ENCODE measurements around the gene AP2B1. TPM values are rescaled to one million over a fixed set of nuclear protein-coding genes. Genes with fewer than 3 reads are reported as not detected.

AP2B1 gene
- total RNA-seq, 2 experiments from 2014 or later: 28.9 to 76.0 TPM

- no peak for DNase-seq (ENCODE audit: low spot score)
- ChIA-PET CTCF (ENCODE audit: unreplicated experiment) (no interaction called here), POLR2A (no interaction called here)
- Histone ChIP-seq H3K79me2 (ENCODE audit: insufficient read depth, low read depth, low read length) (no peaks in the 10 kb centered on the region), H3K9me2 (ENCODE audit: insufficient read depth, low read length) (no peaks in the 10 kb centered on the region), H3K4me3 (ENCODE audit: low read depth, low read length, poor library complexity, severe bottlenecking) (no peak overlapping the region), H3K4me2 (ENCODE audit: low read length) (no peak overlapping the region), H2AFZ (ENCODE audit: low read length) (no peak overlapping the region), H3K27ac (ENCODE audit: low read depth, low read length, poor library complexity, severe bottlenecking) (no peak overlapping the region), H3K9me3 (ENCODE audit: low read length) (no peaks in the 10 kb centered on the region), H3K36me3 (ENCODE audit: insufficient read depth, low read length) (no peaks in the 10 kb centered on the region), H4K20me1 (ENCODE audit: insufficient read depth, low read length) (no peaks in the 10 kb centered on the region), H3K4me1 (ENCODE audit: insufficient read depth, low read length, poor library complexity, severe bottlenecking) (no peaks in the 10 kb centered on the region)
- no TSS peak for BruUV-seq (replicated peaks)
- TF ChIP-seq CTCF (conservative IDR thresholded peaks at IDR 0.05; ENCODE audit: low read length): no peak
- TF ChIP-seq EZH2phosphoT487 (IDR thresholded peaks at IDR 0.05; ENCODE audit: borderline replicate concordance, low read depth, low read length): no peak
- intact Hi-C loops (cut with micrococcal nuclease; ENCODE audit: unreplicated experiment): no loop called here
These were observed 154.1 kb downstream of the AP2B1 start for GRCh38 chr17:35740997-35741931.

- CTCF ChIA-PET (ENCODE audit: unreplicated experiment): no interaction called here
- H2AFZ ChIP-seq (ENCODE audit: low read length): no peak overlapping the region
- H3K4me1 ChIP-seq (ENCODE audit: insufficient read depth, low read length, poor library complexity, severe bottlenecking): no peaks in the 10 kb centered on the region
- intact Hi-C loops (cut with micrococcal nuclease; ENCODE audit: unreplicated experiment): no loop called here
- TF ChIP-seq EZH2phosphoT487 (IDR thresholded peaks at IDR 0.05; ENCODE audit: borderline replicate concordance, low read depth, low read length) (no peak), CTCF (conservative IDR thresholded peaks at IDR 0.05; ENCODE audit: low read length) (no peak)
- BruUV-seq (replicated peaks): no TSS peak
- H3K36me3 ChIP-seq (ENCODE audit: insufficient read depth, low read length): no peaks in the 10 kb centered on the region
- DNase-seq (ENCODE audit: low spot score): no peak
- no peaks in the 10 kb centered on the region for H3K9me3 ChIP-seq (ENCODE audit: low read length)
- H3K27ac ChIP-seq (ENCODE audit: low read depth, low read length, poor library complexity, severe bottlenecking): no peak overlapping the region
- no peak overlapping the region for H3K4me3 ChIP-seq (ENCODE audit: low read depth, low read length, poor library complexity, severe bottlenecking)
- H3K4me2 ChIP-seq (ENCODE audit: low read length): no peak overlapping the region
- H3K9me2 ChIP-seq (ENCODE audit: insufficient read depth, low read length): no peaks in the 10 kb centered on the region
- H4K20me1 ChIP-seq (ENCODE audit: insufficient read depth, low read length): no peaks in the 10 kb centered on the region
- no peaks in the 10 kb centered on the region for H3K79me2 ChIP-seq (ENCODE audit: insufficient read depth, low read depth, low read length)
- POLR2A ChIA-PET: no interaction called here
These were observed 155.4 kb downstream of the AP2B1 start for GRCh38 chr17:35742496-35742895.

- H3K4me3 ChIP-seq (ENCODE audit: low read depth, low read length, poor library complexity, severe bottlenecking): no peak overlapping the region
- CTCF ChIA-PET (ENCODE audit: unreplicated experiment): no interaction called here
- H4K20me1 ChIP-seq (ENCODE audit: insufficient read depth, low read length): no peaks in the 10 kb centered on the region
- no peaks in the 10 kb centered on the region for H3K36me3 ChIP-seq (ENCODE audit: insufficient read depth, low read length)
- H3K4me1 ChIP-seq (ENCODE audit: insufficient read depth, low read length, poor library complexity, severe bottlenecking): no peaks in the 10 kb centered on the region
- TF ChIP-seq EZH2phosphoT487 (IDR thresholded peaks at IDR 0.05; ENCODE audit: borderline replicate concordance, low read depth, low read length): no peak
- TF ChIP-seq CTCF (conservative IDR thresholded peaks at IDR 0.05; ENCODE audit: low read length): no peak
- no peaks in the 10 kb centered on the region for H3K79me2 ChIP-seq (ENCODE audit: insufficient read depth, low read depth, low read length)
- POLR2A ChIA-PET: no interaction called here
- intact Hi-C loops (cut with micrococcal nuclease; ENCODE audit: unreplicated experiment): no loop called here
- no peak overlapping the region for H3K27ac ChIP-seq (ENCODE audit: low read depth, low read length, poor library complexity, severe bottlenecking)
- no peak overlapping the region for H3K4me2 ChIP-seq (ENCODE audit: low read length)
- no peaks in the 10 kb centered on the region for H3K9me3 ChIP-seq (ENCODE audit: low read length)
- no peak for DNase-seq (ENCODE audit: low spot score)
- no TSS peak for BruUV-seq (replicated peaks)
- no peaks in the 10 kb centered on the region for H3K9me2 ChIP-seq (ENCODE audit: insufficient read depth, low read length)
- H2AFZ ChIP-seq (ENCODE audit: low read length): no peak overlapping the region
These were observed 155.9 kb downstream of the AP2B1 start for GRCh38 chr17:35742896-35743477.
